GM19438 (cell line): ENCODE results near the gene MIS18A.

Source experiments
- ATAC-seq: cut with Tn5 transposase; IDR thresholded peaks from one replicate; pipeline ENCODE4 v1.9.1; 2021; ENCODE audit warnings: low read depth; ENCODE audit not compliant: unreplicated experiment

The MIS18A gene

DNA sequence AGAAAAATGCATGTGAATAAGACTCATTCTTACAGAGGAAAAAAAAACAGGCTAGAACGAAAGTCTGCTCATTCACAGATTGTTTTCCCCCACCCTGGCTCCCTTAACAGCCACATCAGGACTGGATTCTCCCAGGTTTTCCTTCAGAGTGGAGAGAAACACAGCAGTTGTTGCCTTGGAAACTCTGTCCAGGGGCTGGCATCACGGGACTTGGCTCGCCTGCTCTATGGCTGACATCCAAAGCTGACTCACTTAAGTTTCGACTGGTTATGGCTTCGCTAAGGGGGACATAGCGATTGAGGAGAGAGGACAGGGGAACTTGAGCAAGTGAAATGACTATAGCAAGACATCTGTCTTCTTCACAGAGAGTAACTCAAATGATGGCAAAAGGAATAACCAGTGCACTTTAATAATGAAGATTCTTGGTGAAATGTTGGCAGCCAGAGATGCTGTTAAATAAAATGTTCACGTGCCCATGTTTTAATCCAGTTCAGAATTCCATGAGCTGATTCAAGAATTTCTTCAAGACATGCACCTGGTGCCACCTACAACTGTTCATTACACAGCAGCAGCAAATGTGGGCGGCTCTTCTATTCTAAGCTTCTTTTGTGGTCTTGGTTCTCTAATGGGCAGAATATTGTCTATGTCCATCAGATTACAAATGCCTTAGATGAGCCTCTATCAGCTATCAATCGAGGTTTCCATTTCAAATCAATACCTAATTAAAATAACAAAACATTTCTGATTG, 21.8 kb downstream of the MIS18A start:
- no peak for ATAC-seq

DNA sequence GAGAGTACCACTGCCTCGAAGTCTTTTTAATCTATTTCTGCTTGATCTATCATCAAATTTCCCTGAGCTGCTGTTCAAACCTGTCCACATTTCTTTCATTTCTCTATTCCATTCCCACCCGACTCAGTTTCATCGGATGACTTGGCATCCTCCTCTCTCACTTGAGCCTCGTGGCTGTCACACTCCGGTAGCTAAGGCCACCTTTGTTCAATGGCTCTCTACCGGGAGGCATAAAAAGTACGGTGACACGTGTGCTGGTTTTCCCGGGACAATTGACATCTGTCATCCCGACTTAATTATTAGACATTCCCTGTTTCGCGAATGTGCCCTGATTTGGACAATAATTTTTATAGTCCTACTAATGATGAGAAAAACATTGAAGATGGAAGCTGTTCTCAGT, 22.6 kb downstream of the MIS18A start:
- no peak for ATAC-seq

DNA sequence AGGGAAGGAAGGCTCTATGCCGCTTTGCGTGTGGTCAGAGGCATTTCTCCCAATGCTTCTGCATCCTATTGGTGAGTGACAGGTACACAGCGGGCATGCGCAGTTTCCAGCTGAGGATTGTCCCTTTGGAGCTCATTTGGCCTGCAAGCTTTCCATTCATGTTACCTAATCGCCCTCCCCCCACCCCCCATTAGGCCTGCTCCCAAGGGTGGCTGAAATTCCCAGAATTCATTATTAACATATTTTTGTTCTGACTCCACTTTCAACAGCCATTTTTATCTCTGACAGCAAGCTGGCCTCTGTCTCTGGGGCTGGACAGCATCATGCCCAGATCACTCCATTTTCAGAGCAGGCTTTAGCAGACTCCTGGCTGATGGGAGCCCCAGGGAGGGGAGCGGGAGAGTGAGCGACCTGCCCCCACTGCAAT, 25.6 kb downstream of the MIS18A start:
- no peak for ATAC-seq

DNA sequence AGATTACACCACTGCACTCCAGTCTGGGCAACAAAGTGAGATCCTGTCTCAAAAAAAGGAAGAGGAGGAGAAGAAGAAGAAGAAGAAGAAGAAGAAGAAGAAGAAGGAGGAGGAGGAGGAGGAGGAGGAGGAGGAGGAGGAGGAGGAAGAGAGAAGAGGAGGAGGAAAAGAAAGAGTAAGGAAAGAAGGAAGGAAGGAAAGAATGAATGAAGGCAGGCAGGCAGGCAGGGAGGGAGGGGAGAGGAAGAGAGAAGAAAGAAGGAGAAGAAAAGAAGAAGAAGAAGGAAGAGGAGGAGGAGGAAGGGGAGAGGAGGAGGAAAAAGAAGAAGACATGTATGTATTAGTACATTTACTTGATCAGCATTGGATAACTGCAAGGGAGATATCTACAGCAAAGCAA, 26.7 kb downstream of the MIS18A start:
- no peak for ATAC-seq

DNA sequence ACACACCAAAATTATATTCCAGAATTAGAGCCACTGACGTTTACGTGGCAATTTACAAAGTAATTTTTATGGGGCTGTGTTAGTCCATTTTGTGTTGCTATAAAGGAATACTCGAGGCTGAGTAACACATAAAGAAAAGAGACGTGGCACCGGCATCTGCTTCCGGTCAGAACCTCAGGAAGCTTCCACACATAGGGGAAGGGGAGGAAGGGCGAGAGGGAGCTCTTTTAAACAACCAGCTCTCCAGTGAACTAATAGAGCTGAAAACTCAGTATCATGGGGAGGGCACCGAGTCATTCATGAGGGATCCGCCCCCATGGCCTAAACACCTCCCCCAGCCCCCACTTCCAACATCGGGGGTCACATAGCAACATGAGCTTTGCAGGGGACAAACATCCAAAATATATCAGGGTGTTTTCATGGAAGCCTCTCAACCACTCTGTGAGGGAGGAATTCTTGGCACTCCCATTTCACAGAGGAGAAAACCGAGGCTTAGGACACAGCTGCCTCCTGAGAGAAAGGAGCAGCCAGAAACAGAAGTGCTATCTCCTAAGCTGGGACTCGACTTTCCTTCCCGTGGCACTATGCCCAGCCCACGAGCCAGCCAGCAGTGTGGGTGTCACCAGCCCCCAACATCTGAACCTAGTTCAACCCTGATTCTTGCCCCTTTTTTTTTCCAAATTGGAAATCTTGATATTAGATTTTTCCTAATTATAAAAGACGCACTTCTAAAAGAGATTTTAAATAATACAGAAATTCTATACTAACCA, 29.2 kb downstream of the MIS18A start:
- no peak for ATAC-seq

DNA sequence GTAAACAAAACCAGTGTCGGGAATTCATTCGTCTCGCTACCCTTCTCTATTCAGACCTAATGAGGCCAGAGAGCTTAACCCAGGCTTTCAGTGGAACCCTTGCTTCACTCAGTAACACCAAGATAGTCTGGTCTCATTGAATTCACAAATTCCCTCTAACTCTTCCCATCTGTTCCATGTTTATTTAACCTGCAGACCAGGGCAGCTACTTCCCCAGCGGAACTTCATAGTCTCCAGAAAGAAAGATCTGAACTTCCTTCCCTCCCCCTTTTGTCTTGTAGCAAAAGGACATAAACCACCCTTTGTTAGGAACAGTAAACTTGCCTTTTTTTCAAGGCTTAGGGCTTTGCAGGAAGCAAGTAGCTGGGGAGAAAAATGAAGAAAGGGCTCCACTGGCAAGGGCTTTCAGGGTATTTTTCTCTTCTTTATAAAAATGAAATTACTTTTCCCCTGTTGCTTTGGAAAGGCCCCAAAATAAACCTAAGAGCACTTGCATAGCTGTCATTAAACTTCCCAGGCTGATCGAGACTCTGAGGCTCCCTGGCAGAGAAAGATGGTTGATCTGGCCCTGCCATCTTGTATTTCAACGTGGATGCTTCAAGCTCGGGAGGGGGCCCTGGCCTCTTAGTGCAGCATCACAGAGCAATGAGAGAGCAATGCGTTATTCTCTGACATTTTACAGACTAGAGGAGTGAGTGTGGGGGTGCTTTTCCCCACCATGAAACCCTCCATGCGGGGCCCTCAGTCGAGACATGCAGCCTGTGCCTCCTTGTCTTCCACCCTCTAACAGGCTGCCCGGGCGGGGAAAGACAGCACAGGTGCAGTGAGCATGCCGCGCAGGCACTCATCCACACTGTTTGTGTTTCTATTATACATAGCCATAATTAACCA, 30.0 kb downstream of the MIS18A start:
- no peak for ATAC-seq

DNA sequence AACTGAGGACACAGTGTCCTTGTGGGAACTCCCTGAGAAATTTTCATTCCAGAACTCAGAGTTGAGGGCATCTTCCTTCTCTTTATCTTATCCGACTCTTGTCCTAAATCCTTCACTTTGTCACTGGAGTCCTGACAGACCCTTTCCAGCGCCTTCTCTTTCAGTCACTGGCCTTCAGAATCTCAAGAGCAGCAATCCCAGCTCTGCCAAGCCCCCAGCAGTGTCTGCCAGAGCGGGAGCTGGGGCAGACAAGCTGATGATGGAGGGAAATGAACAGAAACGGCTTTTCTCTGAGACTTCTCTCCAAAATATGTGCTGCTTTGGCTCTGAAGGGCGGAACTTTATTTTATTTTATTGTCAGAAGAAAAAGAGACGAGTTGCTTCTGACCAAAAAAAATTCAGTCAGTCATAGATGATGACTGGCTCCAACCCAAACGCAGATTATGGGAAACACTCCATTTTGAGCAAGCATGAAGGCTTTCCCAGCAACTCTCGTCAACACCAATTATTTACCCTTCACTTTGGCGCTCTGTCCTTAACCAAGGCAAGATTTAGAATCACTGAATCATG, 32.2 kb downstream of the MIS18A start:
- no peak for ATAC-seq

DNA sequence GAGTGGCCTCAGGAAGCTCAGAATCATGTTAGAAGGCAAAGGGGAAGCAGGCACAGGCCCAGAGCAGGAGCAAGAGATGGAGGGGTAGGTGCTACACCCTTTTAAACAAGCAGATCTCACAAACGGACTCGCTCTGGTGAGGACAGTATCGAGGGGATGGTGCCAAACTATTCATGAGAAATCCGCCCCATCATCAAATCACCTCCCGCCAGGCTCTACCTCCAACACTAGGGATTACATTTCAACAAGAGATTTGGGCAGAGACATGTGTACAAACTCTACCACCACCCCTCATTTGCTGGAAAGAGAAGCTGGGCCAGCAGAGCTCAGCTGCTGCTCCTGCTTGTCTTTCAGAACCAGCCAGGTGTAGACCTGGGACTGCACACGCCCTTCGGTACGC, 32.9 kb downstream of the MIS18A start:
- no peak for ATAC-seq

DNA sequence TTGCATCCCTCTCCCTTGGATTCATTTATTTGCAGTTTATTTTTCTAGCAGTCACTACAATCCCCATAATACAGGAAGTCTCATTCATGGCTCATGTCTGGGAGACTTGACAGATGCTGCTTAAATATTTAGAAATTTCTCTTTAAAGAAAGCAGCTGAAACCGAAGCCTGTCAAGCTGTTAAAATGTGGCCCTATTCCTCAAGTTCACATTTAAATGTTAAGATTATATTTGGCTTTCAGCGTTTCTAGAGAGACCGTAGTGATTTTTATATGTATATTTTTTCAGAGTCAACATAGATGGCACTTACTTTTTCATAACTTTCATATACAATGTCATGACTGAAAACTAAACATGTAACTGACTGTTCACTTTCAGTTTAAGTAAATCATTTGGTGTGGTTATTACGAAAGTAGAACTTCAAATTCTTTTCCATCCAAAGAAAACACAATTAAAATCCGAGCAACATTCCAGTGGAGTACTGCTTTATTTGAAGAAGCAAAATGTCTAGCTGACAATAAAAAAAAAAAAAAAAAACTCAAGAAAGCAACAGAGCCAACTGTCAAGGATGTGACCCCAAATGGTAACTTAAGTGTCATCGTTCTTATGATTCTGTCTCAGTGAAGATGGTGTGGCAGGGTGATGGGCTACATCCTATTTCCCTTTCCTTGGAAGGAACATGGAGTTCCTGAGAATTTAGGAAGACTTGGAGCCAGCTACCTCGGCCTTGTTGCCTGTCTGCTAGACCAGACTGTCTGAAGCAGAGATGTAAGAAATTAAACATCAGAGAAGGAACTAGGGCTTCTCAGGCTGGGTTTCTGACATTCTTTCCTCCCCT, 37.8 kb downstream of the MIS18A start:
- no peak for ATAC-seq

DNA sequence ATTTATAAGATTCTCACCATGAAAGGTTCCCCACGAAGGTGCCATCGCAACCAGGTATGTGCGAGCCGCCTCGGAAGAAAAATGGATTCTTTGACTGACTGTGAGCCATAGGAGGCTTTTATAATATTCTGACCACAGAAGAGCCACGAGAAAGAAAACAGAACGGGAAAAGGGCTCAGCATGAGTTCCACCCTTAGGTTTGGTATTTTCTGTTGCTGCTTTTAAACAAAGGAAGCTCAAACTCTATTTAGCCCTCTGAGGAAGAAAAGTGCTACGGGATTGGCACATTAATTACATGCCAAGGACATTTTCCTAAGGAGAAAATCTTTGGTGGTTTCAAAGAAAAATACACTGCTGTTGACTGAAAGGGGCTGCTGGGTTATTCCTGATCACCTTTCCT, 39.3 kb downstream of the MIS18A start:
- no peak for ATAC-seq

DNA sequence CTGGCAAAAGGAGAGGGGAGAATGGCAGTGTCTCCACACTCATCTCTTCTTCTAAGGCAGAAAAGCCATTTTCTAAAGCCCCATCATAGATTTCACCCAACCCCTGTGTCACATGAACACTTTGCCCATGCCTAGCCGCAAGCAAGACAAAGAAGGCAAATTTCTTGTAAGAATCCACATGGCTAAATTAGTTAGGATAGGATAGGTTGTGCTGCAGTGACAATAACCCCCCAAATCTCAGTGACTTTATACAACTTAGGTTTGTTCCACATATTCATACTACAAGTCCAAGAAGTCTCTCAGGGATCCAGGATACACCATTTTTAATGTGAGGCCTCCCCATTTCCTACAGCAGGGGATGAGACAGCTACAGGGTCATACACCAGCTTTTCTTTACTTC, 40.8 kb downstream of the MIS18A start:
- ATAC-seq, result no peak

DNA sequence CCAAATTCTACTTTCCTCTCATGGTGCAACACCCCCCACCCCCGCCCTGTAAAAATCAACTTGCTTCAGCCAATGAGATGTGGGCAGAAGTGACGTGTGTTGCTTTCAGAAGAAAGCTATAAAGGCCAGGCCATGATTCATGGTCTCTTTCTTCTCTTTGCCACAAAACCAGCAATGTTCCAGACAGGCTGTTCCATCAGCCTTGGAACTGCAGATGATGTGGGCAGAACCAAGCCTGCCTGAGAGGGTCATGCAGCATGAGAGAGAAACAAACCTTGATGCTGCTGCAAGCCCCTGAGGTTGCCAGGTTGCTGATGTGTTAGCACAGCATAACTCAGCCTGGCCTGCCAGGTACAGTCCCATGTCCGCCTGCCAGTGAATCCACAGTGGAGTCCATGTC, 41.8 kb downstream of the MIS18A start:
- ATAC-seq, result no peak

DNA sequence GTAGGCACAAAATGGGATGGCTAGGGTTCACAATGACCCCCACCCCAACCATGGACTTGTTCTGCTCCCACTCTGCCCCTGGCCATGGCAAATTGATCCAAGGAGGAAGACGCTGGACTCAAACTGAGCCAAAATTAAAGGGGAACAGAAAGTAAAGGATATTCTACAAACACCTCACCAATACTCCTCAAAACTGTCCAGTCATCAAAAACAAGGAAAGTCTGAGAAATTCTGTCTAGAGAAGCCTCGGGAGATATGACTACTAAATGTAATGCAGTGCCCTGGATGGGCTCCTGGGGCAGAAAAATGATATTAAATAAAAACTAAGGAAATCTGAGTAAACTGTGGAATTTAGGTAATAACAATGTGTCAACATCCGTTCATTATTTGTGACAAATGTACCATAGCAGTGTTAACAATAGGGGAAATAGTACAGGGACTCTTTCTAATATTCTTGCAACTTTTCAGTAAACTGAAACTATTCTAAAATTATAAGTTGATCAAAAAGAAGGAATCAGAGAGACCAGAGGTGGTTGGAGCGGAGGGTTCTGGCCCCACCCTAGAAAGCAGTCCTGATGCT, 45.0 kb downstream of the MIS18A start:
- no peak for ATAC-seq

DNA sequence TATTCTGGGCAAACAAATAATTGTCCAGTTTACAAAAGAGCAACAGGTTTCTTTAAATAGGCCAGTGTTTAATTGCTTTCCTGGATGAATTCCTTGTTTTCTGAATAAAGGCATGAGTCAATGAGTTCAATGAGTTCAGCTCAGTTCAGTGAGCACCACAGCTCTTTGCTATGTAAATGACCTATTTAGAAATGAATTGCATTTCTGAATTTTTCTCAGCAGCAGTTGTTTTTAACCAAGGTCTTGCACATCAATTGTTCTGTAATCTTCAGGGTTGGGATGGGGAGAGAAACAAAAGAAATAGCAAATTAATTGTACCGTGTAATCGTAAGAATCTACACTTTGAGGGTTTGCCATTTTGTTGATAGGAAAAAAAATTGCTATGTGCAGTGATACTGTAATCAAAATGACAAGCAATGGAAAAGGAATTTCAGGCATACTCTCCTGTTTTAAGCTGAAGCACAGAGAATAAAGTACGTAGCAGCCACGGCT, 45.7 kb downstream of the MIS18A start:
- no peak for ATAC-seq

DNA sequence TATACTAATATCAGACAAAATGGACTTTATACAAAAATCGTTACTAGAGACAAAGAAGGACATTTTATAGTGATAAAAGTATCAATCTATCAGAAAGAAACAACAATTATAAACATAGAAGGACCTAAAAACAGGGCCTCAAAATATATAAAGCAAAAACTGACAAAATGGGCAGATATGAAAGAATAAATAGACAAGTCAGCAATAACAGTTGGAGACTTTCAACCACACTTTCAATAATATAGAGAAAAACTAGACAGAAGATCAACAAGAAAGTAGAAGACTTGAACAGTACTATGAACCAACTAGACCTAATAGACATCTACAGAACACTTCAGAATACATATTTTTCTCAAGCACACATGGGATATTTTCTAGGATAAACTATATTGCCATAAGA, 52.4 kb downstream of the MIS18A start:
- ATAC-seq, result no peak
